ENCODE results near the gene EIF4EBP3.

Gene EIF4EBP3

DNA sequence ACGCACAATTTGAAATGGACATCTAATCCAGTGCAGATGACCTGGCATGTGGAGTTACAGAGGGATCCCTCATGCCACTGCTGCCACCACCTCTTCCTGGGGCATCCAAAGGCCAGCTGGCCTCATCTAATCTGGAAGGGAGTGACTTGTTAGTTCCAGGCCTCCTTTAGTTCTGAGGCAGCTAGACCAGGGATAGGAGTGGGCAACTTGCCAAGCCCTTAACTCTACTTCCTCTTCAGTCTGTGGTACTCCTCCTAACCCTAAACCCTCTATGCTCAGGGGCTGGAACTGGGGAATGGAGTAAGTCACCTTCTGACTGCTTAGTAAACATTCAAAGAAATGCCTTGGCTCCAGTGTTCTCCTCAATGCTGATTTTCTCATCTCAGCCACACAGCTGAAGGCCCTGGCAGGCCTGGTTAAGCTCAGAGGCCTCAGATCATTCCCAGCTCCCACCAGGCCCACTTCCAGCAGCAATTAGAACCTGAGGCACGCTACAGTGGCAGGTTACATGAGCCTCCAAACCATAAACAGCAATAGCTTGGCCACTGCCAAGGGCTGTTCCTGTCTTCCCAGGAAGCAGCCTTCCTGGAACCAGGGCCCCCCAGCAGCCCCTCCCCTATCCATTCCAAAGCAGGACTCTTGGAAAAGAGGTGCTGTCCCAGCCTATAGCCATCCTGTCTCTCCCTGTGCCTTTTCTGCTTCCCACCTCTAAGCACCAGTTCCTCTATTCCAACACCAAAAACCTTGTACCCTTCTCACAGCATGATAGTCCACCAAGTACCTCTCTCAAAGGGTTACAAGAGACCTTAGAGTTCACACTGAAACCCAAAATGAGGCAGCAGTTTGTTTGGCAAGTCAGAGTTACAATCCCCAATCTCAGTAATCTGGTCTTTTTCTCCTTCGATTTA is 2.0 kb downstream of the EIF4EBP3 start:
- TF ChIP-seq, protein P1, sequence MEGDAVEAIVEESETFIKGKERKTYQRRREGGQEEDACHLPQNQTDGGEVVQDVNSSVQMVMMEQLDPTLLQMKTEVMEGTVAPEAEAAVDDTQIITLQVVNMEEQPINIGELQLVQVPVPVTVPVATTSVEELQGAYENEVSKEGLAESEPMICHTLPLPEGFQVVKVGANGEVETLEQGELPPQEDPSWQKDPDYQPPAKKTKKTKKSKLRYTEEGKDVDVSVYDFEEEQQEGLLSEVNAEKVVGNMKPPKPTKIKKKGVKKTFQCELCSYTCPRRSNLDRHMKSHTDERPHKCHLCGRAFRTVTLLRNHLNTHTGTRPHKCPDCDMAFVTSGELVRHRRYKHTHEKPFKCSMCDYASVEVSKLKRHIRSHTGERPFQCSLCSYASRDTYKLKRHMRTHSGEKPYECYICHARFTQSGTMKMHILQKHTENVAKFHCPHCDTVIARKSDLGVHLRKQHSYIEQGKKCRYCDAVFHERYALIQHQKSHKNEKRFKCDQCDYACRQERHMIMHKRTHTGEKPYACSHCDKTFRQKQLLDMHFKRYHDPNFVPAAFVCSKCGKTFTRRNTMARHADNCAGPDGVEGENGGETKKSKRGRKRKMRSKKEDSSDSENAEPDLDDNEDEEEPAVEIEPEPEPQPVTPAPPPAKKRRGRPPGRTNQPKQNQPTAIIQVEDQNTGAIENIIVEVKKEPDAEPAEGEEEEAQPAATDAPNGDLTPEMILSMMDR (IDR thresholded peaks at IDR 0.05; ENCODE audit: extremely low read depth, missing control alignments) = no peak
- no peak for DNase-seq (ENCODE audit: low spot score)

GRCh38 chr5:140550147-140551079 is 3.0 kb downstream of the EIF4EBP3 start:
- no peak for DNase-seq (ENCODE audit: low spot score)
- TF ChIP-seq, protein P1 (IDR thresholded peaks at IDR 0.05; ENCODE audit: extremely low read depth, missing control alignments) = no peak

DNA sequence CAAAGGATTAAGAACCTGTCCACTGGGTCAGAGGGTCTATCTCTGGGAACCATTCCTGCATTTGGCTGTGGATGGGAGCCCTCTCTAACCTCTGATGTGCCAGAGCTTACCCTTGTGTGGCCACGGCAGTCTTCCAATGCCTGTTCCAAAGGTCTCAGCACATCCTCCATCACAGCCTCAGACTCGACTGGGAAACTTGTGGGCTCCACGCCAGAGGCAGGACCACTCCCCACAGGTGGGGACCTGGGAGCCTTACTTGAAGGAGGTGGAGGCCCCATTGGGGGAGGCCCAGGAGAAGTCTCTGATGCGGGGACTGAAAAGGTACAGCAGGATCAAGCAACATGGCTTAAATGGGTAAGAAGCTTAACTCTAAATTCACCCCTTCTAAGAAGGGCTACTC is 4.4 kb downstream of the EIF4EBP3 start:
- DNase-seq (ENCODE audit: low spot score) = no peak
- TF ChIP-seq, protein P1 (IDR thresholded peaks at IDR 0.05; ENCODE audit: extremely low read depth, missing control alignments) = no peak

DNA sequence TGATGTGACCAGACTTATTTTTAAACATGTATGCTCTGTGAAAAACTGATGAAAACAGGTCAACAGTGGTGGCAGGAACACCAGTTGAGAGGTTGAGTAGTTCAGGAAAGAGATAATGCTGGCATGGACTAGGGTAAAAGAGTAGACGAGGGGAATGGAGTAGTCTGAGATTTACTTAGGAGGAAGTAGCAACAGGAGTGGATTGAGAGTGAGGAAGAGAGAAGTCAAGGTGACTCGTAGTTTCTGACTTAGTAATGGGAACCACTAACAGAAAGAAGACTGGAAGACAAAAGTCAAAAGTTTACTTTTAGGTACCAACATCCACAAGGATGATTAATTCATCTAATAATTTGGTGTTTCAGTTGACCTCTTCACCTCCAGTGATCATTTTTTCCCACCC is 6.2 kb downstream of the EIF4EBP3 start:
- no peak for DNase-seq (ENCODE audit: low spot score)
- TF ChIP-seq, protein P1 (IDR thresholded peaks at IDR 0.05; ENCODE audit: extremely low read depth, missing control alignments) = no peak

GRCh38 chr5:140554454-140554853 is 7.0 kb downstream of the EIF4EBP3 start:
- TF ChIP-seq, protein P1 (IDR thresholded peaks at IDR 0.05; ENCODE audit: extremely low read depth, missing control alignments) = no peak
- DNase-seq (ENCODE audit: low spot score) = no peak

DNA sequence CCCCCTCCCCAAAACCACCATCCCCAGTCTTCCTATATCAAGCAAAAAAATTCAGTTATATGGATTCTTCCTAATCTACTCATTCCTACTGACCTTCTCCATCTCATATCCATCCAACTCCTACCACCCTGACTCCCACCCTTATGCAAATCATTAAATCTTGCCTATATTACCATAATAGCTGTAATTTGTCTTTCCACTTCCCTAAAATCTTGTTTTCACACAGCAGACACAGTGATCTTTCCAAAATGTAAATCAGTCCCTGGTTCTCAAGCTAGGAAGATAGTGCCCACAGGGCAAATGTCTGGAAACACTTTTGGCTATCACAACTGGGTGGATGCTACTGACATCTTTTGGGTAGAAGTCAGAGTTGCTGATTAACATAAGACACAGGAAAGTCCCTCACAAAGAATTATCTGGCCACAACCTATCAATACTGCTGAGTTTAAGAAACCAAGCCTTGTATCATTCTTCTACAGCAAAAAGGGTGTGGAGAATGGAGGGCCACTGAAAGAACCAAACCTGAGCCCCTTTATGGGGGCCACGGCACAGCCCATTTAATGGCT is 8.4 kb downstream of the EIF4EBP3 start:
- DNase-seq (ENCODE audit: low spot score) = peak; percentile 34

More for the DNA sequence above, 8.4 kb downstream of the EIF4EBP3 start:
- TF ChIP-seq, protein P1 (IDR thresholded peaks at IDR 0.05; ENCODE audit: extremely low read depth, missing control alignments) = no peak
